Brain microvascular endothelial cell (primary cell): ENCODE measurements around the gene MAPK8IP2.
"Not testable (repeated sequence)": the region's sequence is repeated elsewhere in the genome, so short reads cannot be mapped to it uniquely, and the experiment has no call there.

Experiments
- DNase-seq: peaks from one replicate; pipeline ENCODE4 v3.0.0-alpha.2; 2020
- H3K27ac ChIP-seq: fragments of 250-450 bp; sonication (Bioruptor Pico); 2 replicates; pipeline ENCODE4 v1.5.1; 2020; ENCODE audit warnings: mild to moderate bottlenecking, moderate library complexity
- H3K27me3 ChIP-seq: fragments of 250-450 bp; sonication (Bioruptor Pico); replicated peaks from 2 replicates; pipeline ENCODE4 v1.5.1; 2020; ENCODE audit warnings: mild to moderate bottlenecking
- H3K36me3 ChIP-seq: fragments of 250-450 bp; sonication (Bioruptor Pico); replicated peaks from 2 replicates; pipeline ENCODE4 v1.5.1; 2020; ENCODE audit warnings: mild to moderate bottlenecking
- H3K4me3 ChIP-seq: 2 replicates; pipeline ENCODE4 v1.5.1; 2011; ENCODE audit warnings: low read depth, mild to moderate bottlenecking, control low read depth, low read length, moderate library complexity
- CTCF ChIP-seq: IDR thresholded peaks from 2 replicates; pipeline ENCODE4 v1.5.1; 2011; ENCODE audit warnings: low read depth, mild to moderate bottlenecking, moderate library complexity, low read length, control low read depth, inconsistent platforms; ENCODE audit errors: missing control alignments
- in situ Hi-C: cut with HindIII; loops from 2 replicates; pipeline ENCODE4 v1.10.0; 2017; ENCODE audit warnings: low sequenced_read_pairs, low pct_ligation_motif_present

The MAPK8IP2 gene

GRCh38 chr22:50606165-50606945 lies 5.8 kb downstream of the MAPK8IP2 start:
- in situ Hi-C loops: no loop called here
- no peak overlapping the region for H3K27ac ChIP-seq
- no peak overlapping the region for H3K4me3 ChIP-seq
- peaks cover 41% of the 10 kb centered on the region for H3K27me3 ChIP-seq
- DNase-seq: no peak
- TF ChIP-seq CTCF: peak; percentile 24
- H3K36me3 ChIP-seq: no peaks in the 10 kb centered on the region

GRCh38 chr22:50606946-50607658 lies 6.5 kb downstream of the MAPK8IP2 start:
- H3K27me3 ChIP-seq: peaks cover 36% of the 10 kb centered on the region
- in situ Hi-C loops: no loop called here

GRCh38 chr22:50607659-50608020 lies 7.0 kb downstream of the MAPK8IP2 start:
- Histone ChIP-seq H3K27me3 (peaks cover 30% of the 10 kb centered on the region), H3K4me3 (no peak overlapping the region), H3K36me3 (no peaks in the 10 kb centered on the region), H3K27ac (no peak overlapping the region)
- in situ Hi-C loops: no loop called here
- no peak for DNase-seq
- no peak for TF ChIP-seq CTCF

More at GRCh38 chr22:50606946-50607658, 6.5 kb downstream of the MAPK8IP2 start:
- TF ChIP-seq CTCF: no peak
- no peaks in the 10 kb centered on the region for H3K36me3 ChIP-seq
- no peak for DNase-seq
- no peak overlapping the region for H3K27ac ChIP-seq
- H3K4me3 ChIP-seq: no peak overlapping the region

GRCh38 chr22:50608058-50608840 lies 7.7 kb downstream of the MAPK8IP2 start:
- peaks cover 24% of the 10 kb centered on the region for H3K27me3 ChIP-seq
- H3K27ac ChIP-seq, H3K4me3 ChIP-seq, in situ Hi-C loops, DNase-seq, H3K36me3 ChIP-seq: not testable (repeated sequence)

- no peaks in the 10 kb centered on the region for H3K36me3 ChIP-seq
- no peak overlapping the region for H3K27ac ChIP-seq
- no peak overlapping the region for H3K4me3 ChIP-seq
- DNase-seq: no peak
- TF ChIP-seq CTCF: no peak
- H3K27me3 ChIP-seq: peaks cover 17% of the 10 kb centered on the region
- in situ Hi-C loops: no loop called here
These were observed 8.4 kb downstream of the MAPK8IP2 start for GRCh38 chr22:50608996-50609395.

GRCh38 chr22:50609599-50609998 lies 9.0 kb downstream of the MAPK8IP2 start:
- TF ChIP-seq CTCF: no peak
- in situ Hi-C loops: no loop called here
- H3K4me3 ChIP-seq: no peak overlapping the region
- peaks cover 13% of the 10 kb centered on the region for H3K27me3 ChIP-seq
- no peak overlapping the region for H3K27ac ChIP-seq
- no peak for DNase-seq
- no peaks in the 10 kb centered on the region for H3K36me3 ChIP-seq
